ENCODE results near the gene DDIT3. TPM values are rescaled to one million over a fixed set of nuclear protein-coding genes. Genes with fewer than 3 reads are reported as not detected.

DDIT3 gene
- total RNA-seq, 1 donor from 2014 or later: 20.2 TPM

DNA sequence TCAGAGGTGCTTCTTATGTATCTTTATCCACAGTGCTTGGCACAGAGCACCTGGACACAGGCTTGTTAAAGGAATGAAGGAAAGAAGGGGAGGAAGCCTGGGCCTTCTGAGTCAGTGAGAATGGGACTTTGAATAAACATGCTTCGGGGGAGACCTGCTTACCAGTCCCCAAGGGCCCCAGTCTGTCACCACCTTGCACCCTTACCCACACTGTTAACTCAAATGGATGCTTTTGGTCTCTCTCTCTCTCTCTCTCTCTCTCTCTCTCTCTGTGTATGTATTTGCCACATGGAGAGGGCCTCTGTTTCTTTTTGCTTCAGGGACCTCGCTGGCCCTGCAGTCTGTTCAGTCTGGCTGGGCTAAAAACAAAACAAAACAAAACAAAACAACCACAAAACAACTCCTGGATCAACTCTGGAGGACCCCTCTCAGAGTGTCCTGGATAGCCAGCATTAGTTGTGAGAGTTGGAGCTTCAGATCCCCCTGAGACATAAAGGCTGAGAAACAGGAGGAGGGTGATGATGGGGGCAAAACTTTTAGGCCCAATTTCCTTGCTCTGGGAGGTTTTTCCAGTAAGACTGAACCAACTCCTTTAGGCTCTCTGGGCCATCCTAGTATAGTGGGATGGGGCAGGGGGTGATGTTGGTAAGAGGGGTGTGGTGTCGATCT lies 31.5 kb upstream of the DDIT3 start:
- TF ChIP-seq, protein P1, sequence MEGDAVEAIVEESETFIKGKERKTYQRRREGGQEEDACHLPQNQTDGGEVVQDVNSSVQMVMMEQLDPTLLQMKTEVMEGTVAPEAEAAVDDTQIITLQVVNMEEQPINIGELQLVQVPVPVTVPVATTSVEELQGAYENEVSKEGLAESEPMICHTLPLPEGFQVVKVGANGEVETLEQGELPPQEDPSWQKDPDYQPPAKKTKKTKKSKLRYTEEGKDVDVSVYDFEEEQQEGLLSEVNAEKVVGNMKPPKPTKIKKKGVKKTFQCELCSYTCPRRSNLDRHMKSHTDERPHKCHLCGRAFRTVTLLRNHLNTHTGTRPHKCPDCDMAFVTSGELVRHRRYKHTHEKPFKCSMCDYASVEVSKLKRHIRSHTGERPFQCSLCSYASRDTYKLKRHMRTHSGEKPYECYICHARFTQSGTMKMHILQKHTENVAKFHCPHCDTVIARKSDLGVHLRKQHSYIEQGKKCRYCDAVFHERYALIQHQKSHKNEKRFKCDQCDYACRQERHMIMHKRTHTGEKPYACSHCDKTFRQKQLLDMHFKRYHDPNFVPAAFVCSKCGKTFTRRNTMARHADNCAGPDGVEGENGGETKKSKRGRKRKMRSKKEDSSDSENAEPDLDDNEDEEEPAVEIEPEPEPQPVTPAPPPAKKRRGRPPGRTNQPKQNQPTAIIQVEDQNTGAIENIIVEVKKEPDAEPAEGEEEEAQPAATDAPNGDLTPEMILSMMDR (conservative IDR thresholded peaks at IDR 0.05; ENCODE audit: low read depth, low read length): no peak
- DNase-seq (ENCODE audit: low read depth): no peak
- H3K4me3 ChIP-seq (ENCODE audit: low read depth, low read length): no peak overlapping the region

DNA sequence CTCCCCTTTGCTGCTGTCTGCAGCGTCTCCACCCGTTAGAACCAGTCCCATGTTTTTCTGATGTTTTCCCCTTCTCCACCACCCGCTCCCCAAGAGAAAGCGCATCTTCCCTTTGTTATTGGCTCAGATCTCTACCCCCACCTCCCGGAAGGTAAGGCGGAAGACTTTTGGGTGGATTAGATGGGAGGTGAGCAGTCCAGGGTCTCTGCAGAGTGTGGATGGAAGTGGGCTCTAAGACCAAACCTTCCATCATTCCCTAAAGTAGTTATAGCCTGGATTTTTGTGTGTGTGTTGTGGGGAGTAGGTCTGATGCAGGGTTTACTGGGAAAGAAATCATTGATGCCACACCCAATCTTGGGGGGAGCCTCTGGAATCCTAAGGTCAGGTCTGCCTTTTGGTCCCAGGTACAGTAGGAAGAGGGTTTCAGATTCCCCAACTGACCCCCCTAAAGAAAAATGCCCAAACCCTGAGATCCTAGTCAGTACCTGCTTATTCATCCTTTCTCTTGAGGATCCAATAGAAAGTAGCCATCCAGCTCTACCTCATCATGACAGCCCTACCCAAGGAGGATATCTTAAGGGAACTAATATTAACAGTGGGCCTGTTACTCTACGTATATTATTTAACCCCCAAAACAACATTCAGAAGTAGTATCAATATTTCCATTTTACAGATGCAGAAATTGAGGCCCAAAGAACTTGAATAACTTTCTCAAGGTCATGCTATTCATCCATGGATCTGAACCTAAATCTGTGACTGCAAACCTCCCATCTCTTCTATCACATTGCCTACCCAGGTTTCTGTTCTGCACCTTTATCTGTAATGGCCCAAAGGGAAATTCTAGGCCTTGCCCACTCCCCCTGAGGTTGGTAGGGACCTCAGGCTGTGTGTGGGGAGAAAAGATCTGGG lies 30.6 kb upstream of the DDIT3 start:
- no peak for DNase-seq (ENCODE audit: low read depth)
- no peak overlapping the region for H3K4me3 ChIP-seq (ENCODE audit: low read depth, low read length)
- TF ChIP-seq, protein P1 (conservative IDR thresholded peaks at IDR 0.05; ENCODE audit: low read depth, low read length): no peak

DNA sequence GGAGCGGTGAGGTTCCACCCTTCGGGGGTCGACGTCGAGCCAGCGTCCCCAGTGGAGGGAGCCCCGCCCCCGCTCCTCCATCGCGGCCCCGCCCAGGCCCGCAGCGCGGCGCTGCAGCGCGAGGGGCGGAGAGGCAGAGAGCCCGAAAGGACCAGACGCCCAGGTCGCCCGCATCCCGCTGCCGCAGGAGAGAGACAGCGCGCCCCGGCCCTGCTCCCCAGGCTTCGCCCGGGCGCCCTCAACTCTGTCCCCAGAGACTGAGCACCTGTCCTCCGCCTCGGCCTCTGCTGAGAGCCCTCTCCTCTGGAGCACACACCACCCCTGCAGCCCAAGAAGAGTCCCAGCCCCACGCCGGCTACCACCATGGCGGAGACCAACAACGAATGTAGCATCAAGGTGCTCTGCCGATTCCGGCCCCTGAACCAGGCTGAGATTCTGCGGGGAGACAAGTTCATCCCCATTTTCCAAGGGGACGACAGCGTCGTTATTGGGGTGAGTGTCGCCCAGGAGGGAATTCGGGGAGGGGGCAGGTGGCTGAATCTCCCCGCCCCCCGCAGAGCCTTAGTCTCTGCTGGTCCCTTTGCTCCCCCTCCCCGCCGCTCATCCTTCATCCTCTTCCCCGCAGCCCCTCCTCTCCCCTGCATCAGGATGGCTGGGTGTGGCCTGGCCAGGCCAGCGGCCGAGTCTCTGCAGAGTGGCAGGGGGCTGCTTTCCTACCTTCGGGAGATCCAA lies 29.8 kb upstream of the DDIT3 start, which contains the start of gene KIF5A:
Gene KIF5A, plus strand, starts transcription at position 136 of the 732 bp plus-strand sequence. Its CDS starts 228 bp downstream, at position 364.
- peak within 1 kb of the TSS; percentile 56 for H3K4me3 ChIP-seq (ENCODE audit: low read depth, low read length)
- no peak for DNase-seq (ENCODE audit: low read depth)
- TF ChIP-seq, protein P1 (conservative IDR thresholded peaks at IDR 0.05; ENCODE audit: low read depth, low read length): no peak

DNA sequence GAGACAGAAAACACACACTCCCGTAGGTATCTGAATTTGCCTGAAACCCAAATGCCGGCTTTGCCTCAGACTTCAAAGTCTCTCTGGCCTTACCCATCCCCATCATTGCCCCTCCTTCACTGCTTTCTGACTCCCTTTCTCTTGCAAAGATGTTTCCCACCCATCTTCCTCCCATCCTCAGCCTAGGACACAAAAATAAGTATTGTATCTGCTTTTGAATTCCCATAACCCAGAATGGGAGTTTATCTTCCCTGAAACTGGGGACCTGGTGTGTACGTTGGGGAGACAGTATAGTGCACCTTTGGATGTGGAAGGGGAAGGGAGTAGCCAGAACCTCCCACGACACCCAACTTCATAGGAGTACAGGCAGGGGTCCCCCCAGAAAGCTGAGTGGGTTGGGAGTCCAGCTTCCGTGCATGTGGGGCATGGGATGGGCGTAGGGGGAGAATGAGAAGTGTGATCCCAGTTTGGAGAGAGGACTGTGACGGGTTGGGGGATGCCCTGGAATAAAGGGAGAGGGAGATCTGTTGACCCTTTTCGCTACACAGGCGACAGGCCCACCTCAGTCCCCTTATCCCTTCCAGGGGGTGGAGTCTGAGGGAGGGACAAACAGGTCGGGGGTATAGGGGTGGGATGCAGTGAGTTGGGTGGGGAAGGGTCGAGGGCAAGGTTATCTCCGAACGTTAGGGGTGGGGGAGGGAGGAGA lies 29.0 kb upstream of the DDIT3 start:
- DNase-seq (ENCODE audit: low read depth): no peak
- H3K4me3 ChIP-seq (ENCODE audit: low read depth, low read length): peak overlapping the region; percentile 56
- TF ChIP-seq, protein P1 (conservative IDR thresholded peaks at IDR 0.05; ENCODE audit: low read depth, low read length): no peak

DNA sequence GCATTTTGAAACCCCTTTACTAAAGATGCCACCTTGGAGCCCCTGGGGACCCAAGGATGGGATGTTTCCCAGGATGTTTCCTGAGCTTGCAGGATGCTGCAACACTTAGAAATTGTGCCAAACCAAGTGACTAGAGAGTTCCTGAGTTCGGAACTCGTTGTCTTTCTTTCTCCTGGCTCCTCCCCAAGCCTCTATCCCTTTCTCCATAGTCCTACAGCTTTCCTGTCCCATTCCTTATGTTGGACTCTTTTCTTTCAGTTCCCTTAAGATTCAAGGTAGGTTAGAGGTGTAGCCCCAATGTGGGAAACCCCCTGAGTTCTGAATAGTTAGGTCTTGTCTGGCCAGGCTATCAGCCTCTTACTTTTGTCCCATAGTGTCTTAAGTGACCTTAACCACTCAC lies 28.2 kb upstream of the DDIT3 start:
- DNase-seq (ENCODE audit: low read depth): no peak
- TF ChIP-seq, protein P1 (conservative IDR thresholded peaks at IDR 0.05; ENCODE audit: low read depth, low read length): no peak
- no peak overlapping the region for H3K4me3 ChIP-seq (ENCODE audit: low read depth, low read length)

DNA sequence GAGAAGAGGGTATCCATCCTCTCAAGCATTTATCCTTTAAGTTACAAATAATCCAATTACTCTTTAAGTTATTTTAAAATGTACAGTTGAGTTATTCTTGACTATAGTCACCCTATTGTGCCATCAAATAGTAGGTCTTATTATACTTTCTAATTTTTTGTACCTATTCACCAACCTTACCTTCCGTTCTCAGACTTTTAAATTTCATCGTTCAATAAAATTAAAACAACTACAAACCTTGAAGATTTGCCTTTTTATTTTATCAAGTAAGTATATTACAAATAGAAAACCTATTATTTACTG lies 27.6 kb upstream of the DDIT3 start:
- TF ChIP-seq, protein P1 (conservative IDR thresholded peaks at IDR 0.05; ENCODE audit: low read depth, low read length): no peak
- no peak overlapping the region for H3K4me3 ChIP-seq (ENCODE audit: low read depth, low read length)
- no peak for DNase-seq (ENCODE audit: low read depth)

Measured in epithelial cell of proximal tubule (primary cell).